K562 (cell line): Measurements from ENCODE around the gene EDN2. TPM values are rescaled to one million over a fixed set of nuclear protein-coding genes. Genes with fewer than 3 reads are reported as not detected.

Source experiments
- ATAC-seq: fragments of 200-7000 bp; cut with Tn5 transposase; 3 replicates; pipeline ENCODE4 v1.9.1; 2020; ENCODE audit warnings: moderate library complexity
- BruUV-seq: library from RNA; stranded (reverse); fragments of 400-500 nt; replicated peaks from 2 replicates; lab custom pipeline; 2021; lab: Mats Ljungman, UMichigan
- CTCF ChIA-PET: fragments of 300-600 bp; formaldehyde crosslinking; extraction: SDS; loops from one replicate; lab custom pipeline; 2021; ENCODE audit warnings: low intra/inter-chr PET ratio; lab: Yijun Ruan, JAX
- POLR2A ChIA-PET: fragments of 300-600, 350-650 bp; sonication (Branson Sonifier 250); formaldehyde crosslinking; extraction: SDS; loops from one replicate; lab custom pipeline; 2021; ENCODE audit warnings: antibody characterized with exemption, inconsistent platforms; lab: Yijun Ruan, JAX
- DNase-seq, 4 experiments: peaks; one replicate each; pipeline versions ENCODE4 v3.0.0 to v3.0.0-alpha.2; 2011 to 2018; ENCODE audit warnings: low spot score in 3 of 4, mixed read lengths in 3 of 4; ENCODE audit errors: extremely low read depth in 1 of 4
- FAIRE-seq: peaks from 2 replicates; lab custom pipeline; 2011; peaks lifted over from hg19 to GRCh38; lab: Jason Lieb, UNC
- H2AFZ ChIP-seq: 2 replicates; pipeline ENCODE4 v1.6.0; 2011; ENCODE audit warnings: low read depth, low read length, control low read depth, inconsistent platforms
- H3K27ac ChIP-seq: fragments of 200-600 bp; 3 replicates; pipeline ENCODE4 v1.8.0; 2011; ENCODE audit warnings: low read depth, mild to moderate bottlenecking, control low read depth, inconsistent platforms, low read length, moderate library complexity, mixed read lengths; ENCODE audit errors: extremely low read depth
- H3K27me3 ChIP-seq, 2 experiments: fragments of 300-600 bp in 1 of 2; 2 replicates in 1 of 2; 3 replicates in 1 of 2; pipeline versions ENCODE4 v1.6.0 to v1.8.0; 2011; ENCODE audit warnings: inconsistent platforms in 2 of 2, low read length in 2 of 2, mild to moderate bottlenecking in 1 of 2, mixed read lengths in 1 of 2, moderate library complexity in 1 of 2; ENCODE audit not compliant: control insufficient read depth in 2 of 2, insufficient read depth in 2 of 2
- H3K36me3 ChIP-seq: fragments of 300-600 bp; 3 replicates; pipeline ENCODE4 v1.8.0; 2011; ENCODE audit warnings: mild to moderate bottlenecking, low read length, inconsistent platforms; ENCODE audit not compliant: control insufficient read depth, insufficient read depth
- H3K4me1 ChIP-seq, 2 experiments: fragments of 200-600 bp in 1 of 2; replicated peaks in 1 of 2; 2 replicates in 1 of 2; 3 replicates in 1 of 2; pipeline versions ENCODE4 v1.5.1 to v1.8.0; 2011; ENCODE audit warnings: inconsistent platforms in 2 of 2, low read length in 2 of 2, mild to moderate bottlenecking in 1 of 2, mixed read lengths in 1 of 2, moderate library complexity in 1 of 2; ENCODE audit not compliant: control insufficient read depth in 2 of 2, insufficient read depth in 2 of 2
- H3K4me2 ChIP-seq: 2 replicates; pipeline ENCODE4 v1.6.1; 2011; ENCODE audit warnings: low read length, control low read depth, inconsistent platforms, mixed read lengths; ENCODE audit not compliant: insufficient read depth
- H3K4me3 ChIP-seq: fragments of 200-600 bp; sonication (generic), shearing (Covaris generic); 2 replicates; pipeline ENCODE4 v1.5.1; 2016; ENCODE audit warnings: control low read depth, inconsistent platforms
- H3K79me2 ChIP-seq: fragments of 200-600 bp; 3 replicates; pipeline ENCODE4 v1.8.0; 2011; ENCODE audit warnings: low read length, inconsistent platforms; ENCODE audit not compliant: control insufficient read depth, insufficient read depth
- H3K9ac ChIP-seq, 2 experiments: 2 replicates each; pipeline versions ENCODE4 v1.6.0 to v1.6.1; 2011; ENCODE audit warnings: low read depth in 2 of 2, low read length in 2 of 2, control low read depth in 1 of 2, inconsistent platforms in 1 of 2, mild to moderate bottlenecking in 1 of 2, mixed read lengths in 1 of 2; ENCODE audit not compliant: insufficient read depth in 1 of 2
- H3K9me1 ChIP-seq: one replicate; pipeline ENCODE4 v1.6.0; 2011; ENCODE audit warnings: inconsistent platforms, mild to moderate bottlenecking, low read length, moderate library complexity; ENCODE audit not compliant: control insufficient read depth, insufficient read depth
- H3K9me3 ChIP-seq: replicated peaks from 2 replicates; pipeline ENCODE4 v1.5.1; 2011; ENCODE audit warnings: low read depth, low read length, inconsistent platforms; ENCODE audit not compliant: control insufficient read depth, insufficient read depth
- H4K20me1 ChIP-seq: replicated peaks from 2 replicates; pipeline ENCODE4 v1.6.1; 2011; ENCODE audit warnings: low read length, inconsistent platforms, mixed read lengths; ENCODE audit not compliant: control insufficient read depth, insufficient read depth
- CREBBP ChIP-seq: IDR thresholded peaks from one replicate; pipeline ENCODE4 v1.6.1; 2012; ENCODE audit warnings: low read depth, mild to moderate bottlenecking, control low read depth, inconsistent platforms, low read length
- PPARD ChIP-seq: fragments of 250-450 bp; sonication (Bioruptor Pico); IDR thresholded peaks from 2 replicates; pipeline ENCODE4 v1.8.0; 2022; ENCODE audit warnings: inconsistent platforms, mild to moderate bottlenecking, moderate library complexity
- SOX6 ChIP-seq: fragments of 450-650 bp; IDR thresholded peaks from 2 replicates; pipeline ENCODE4 v1.6.1; 2014; ENCODE audit warnings: mild to moderate bottlenecking
- TAF7 ChIP-seq: fragments of 450-650 bp; IDR thresholded peaks from 2 replicates; pipeline ENCODE4 v1.6.1; 2016; ENCODE audit warnings: missing genetic modification characterization, missing compliant biosample characterization
- ZBTB8A ChIP-seq: fragments of 450-650 bp; IDR thresholded peaks from 2 replicates; pipeline ENCODE4 v1.6.1; 2018; ENCODE audit warnings: mild to moderate bottlenecking, moderate library complexity; ENCODE audit not compliant: partially characterized antibody
- WGBS: fragments of 100-300 bp; shearing (Covaris generic); methylation state at CpG from one replicate; pipeline ENCODE4 v1.1.6; 2016; ENCODE audit warnings: low coverage, mixed read lengths; ENCODE audit not compliant: insufficient coverage; ENCODE audit errors: missing lambda C conversion rate; 5-methylcytosine and 5-hydroxymethylcytosine counted together
- in situ Hi-C: fragments of 300-500 bp; cut with MboI; formaldehyde crosslinking; loops from 4 replicates; pipeline ENCODE4 v1.15.0; 2018; ENCODE audit warnings: inconsistent platforms, mixed read lengths
- intact Hi-C: fragments of 100-400 bp; cut with micrococcal nuclease; formaldehyde crosslinking; loops from 2 replicates; pipeline ENCODE4 v1.14.2; 2022
- polyA plus RNA-seq, 8 experiments: library from polyadenylated mRNA; depleted of rRNA in 4 of 8; stranded (reverse) in 5 of 8; unstranded in 3 of 8; fragments of >200 nt; fragmentation: Nextera tagmentation in 2 of 8; fragmentation: Illumina TruSeq in 1 of 8; extraction: Ambion mirVana in 2 of 8; extraction: Trizol in 1 of 8; gene quantifications; 2 replicates each; pipeline versions ENCODE4 v1.2.1 to v1.2.3, GENCODE V29; 2011 to 2014; ENCODE audit warnings: inconsistent platforms in 1 of 8, missing spikeins in 1 of 8
- total RNA-seq, 7 experiments: library from RNA; depleted of rRNA in 6 of 7; stranded (reverse); fragments of >200 nt in 6 of 7; fragmentation: Illumina TruSeq in 2 of 7; extraction: Trizol in 2 of 7; gene quantifications; 2 replicates each; pipeline versions ENCODE4 v1.2.1 to v1.2.3, GENCODE V29; 2011 to 2021; ENCODE audit warnings: low replicate concordance in 1 of 7
- TF ChIP-seq, protein P1 (sequence below): sonication (generic); formaldehyde crosslinking; IDR thresholded peaks from 2 replicates; pipeline ENCODE4 v1.8.1; 2023; ENCODE audit warnings: mild to moderate bottlenecking, missing genetic modification reagents

EDN2 gene
- total and polyA plus RNA-seq, 9 of the 15 experiments (the other 6 are each of a cell fraction or from before 2014, with no cell fraction given) = not detected

DNA sequence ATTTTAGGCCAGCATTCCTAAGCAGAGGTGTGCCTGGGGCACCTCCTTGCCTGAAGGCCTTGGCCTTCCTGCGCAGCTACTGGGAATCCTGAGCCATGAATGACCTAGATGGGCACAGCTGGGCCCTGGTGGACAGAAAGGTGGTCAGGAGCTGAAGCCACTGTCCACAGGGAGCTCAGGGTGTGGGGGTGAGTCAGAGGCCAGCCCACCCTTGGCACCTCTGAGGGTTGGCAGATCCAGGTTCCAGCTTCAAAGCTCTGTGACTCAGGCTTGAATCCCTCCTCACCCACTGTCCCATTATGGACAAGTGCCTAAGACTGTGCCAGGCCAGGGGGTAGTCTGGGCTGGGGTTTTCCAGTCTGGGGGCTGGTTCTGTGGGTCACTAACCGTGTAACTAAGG is 6.4 kb upstream of the EDN2 start:
- Histone ChIP-seq H3K4me2 (no peak overlapping the region), H3K4me1 (peaks cover 21 to 36% of the 10 kb centered on the region in 2 experiments; a peak in 4 of 5 replicates), H3K9me1 (peaks cover 6% of the 10 kb centered on the region), H3K36me3 (no peaks in the 10 kb centered on the region), H4K20me1 (peaks cover 4% of the 10 kb centered on the region; the same call in 1 of the 2 replicates), H3K27ac (no peak overlapping the region), H3K9me3 (no peaks in the 10 kb centered on the region), H3K79me2 (no peaks in the 10 kb centered on the region), H3K27me3 (peaks cover 6 to 29% of the 10 kb centered on the region in 2 experiments; a peak in 3 of 5 replicates), H3K4me3 (no peak overlapping the region), H2AFZ (no peak overlapping the region), H3K9ac (0 out of 4 replicates have a peak overlapping the region, but pooled peaks of 1 of the 2 experiments have one; percentile 47)
- ChIA-PET POLR2A (interaction anchor here (0.7 kb wide), 1 partner anchor 58 kb away, joined by 3 read pairs; no protein-coding TSS in a partner anchor), CTCF (no interaction called here)
- no peak for FAIRE-seq
- WGBS = 4% methylated on average over 2 of the region's 2 CpGs
- ATAC-seq = no peak
- DNase-seq = no peak
- TF ChIP-seq TAF7 (no peak), PPARD (CRISPR knock-in tag) (no peak), ZBTB8A (no peak)
- TF ChIP-seq, protein P1, sequence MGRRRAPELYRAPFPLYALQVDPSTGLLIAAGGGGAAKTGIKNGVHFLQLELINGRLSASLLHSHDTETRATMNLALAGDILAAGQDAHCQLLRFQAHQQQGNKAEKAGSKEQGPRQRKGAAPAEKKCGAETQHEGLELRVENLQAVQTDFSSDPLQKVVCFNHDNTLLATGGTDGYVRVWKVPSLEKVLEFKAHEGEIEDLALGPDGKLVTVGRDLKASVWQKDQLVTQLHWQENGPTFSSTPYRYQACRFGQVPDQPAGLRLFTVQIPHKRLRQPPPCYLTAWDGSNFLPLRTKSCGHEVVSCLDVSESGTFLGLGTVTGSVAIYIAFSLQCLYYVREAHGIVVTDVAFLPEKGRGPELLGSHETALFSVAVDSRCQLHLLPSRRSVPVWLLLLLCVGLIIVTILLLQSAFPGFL = no peak
- intact Hi-C loops (no loop called here), in situ Hi-C loops (no loop called here)
- BruUV-seq = no TSS peak

DNA sequence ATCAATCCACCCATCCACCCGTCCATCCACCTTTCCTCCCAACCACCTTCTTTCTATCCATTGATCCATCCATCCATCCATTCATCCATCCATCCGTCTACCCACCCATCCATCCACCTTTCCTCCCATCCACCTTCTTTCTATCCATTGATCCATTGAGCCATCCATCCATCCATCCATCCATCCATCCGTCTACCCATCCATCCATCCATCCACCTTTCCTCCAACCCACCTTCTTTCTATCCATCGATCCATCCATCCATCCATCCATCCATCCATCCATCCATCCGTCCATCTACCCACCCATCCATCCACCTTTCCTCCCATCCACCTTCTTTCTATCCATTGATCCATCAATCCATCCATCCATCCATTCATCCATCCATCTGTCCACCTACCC is 5.1 kb upstream of the EDN2 start:
- Histone ChIP-seq H3K9me1 (peaks cover 6% of the 10 kb centered on the region), H3K4me2 (no peak overlapping the region), H4K20me1 (peaks cover 4% of the 10 kb centered on the region; the same call in 1 of the 2 replicates), H3K27me3 (peaks cover 6 to 41% of the 10 kb centered on the region in 2 experiments; a peak in 3 of 5 replicates), H3K9ac (no peak overlapping the region), H3K36me3 (no peaks in the 10 kb centered on the region), H3K4me3 (no peak overlapping the region), H3K9me3 (no peaks in the 10 kb centered on the region), H2AFZ (no peak overlapping the region), H3K79me2 (no peaks in the 10 kb centered on the region), H3K4me1 (peaks cover 26 to 32% of the 10 kb centered on the region in 2 experiments; a peak in 4 of 5 replicates), H3K27ac (no peak overlapping the region)
- intact Hi-C loops = no loop called here
- ATAC-seq (no peak), DNase-seq (no peak), FAIRE-seq (no peak)
- ChIA-PET CTCF (no interaction called here), POLR2A (interaction anchor here (0.6 to 1.5 kb wide), 3 partner anchors 10 to 237 kb away, joined by 3 to 6 read pairs (median 3); no protein-coding TSS in a partner anchor)
- no TSS peak for BruUV-seq
- in situ Hi-C loops = no loop called here
- 3% methylated on average over 5 of the region's 5 CpGs for WGBS
- peak; percentile 50 for TF ChIP-seq CREBBP
- no peak for TF ChIP-seq SOX6
